Gastrocnemius medialis (tissue), 4 donors: Measurements from ENCODE around the gene PDE6H.

Experiments
- POLR2A ChIP-seq, 2 donors: fragments of 450-650 bp; IDR thresholded peaks; one replicate each; pipeline ENCODE4 v1.6.1; 2017; ENCODE audit warnings: antibody characterized with exemption in 2 of 2, mild to moderate bottlenecking in 2 of 2, moderate library complexity in 2 of 2
- TF ChIP-seq, protein P1 (sequence below), 5 experiments: fragments of 450-650 bp in 3 of 5; fragments of 200-600 bp in 2 of 5; sonication (generic) in 2 of 5; IDR thresholded peaks in 4 of 5; conservative IDR thresholded peaks in 1 of 5; 1 replicate in 4 of 5; 2 replicates in 1 of 5; pipeline ENCODE4 v1.5.1; 2016 to 2019; ENCODE audit warnings: antibody characterized with exemption in 5 of 5, mild to moderate bottlenecking in 3 of 5, moderate library complexity in 3 of 5

DNA sequence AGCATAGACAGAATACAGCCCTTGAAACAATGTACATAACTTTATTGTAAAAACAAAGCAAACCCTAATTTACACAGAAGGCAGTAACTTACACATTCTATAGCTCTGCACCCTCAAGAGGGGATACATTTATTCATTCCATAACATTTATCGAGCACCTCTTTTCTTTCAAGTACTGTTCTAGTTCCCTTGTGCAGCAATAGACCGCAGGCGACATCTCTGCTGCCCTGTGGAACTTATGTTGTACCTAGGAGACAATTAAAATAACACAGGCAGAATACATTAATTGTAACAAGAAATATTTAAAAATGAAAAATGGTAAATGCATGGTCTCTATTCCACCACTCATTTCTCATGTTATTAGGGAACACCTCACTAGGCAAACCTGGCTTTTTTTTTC, 10.0 kb upstream of the PDE6H start:
- TF ChIP-seq, protein P1, sequence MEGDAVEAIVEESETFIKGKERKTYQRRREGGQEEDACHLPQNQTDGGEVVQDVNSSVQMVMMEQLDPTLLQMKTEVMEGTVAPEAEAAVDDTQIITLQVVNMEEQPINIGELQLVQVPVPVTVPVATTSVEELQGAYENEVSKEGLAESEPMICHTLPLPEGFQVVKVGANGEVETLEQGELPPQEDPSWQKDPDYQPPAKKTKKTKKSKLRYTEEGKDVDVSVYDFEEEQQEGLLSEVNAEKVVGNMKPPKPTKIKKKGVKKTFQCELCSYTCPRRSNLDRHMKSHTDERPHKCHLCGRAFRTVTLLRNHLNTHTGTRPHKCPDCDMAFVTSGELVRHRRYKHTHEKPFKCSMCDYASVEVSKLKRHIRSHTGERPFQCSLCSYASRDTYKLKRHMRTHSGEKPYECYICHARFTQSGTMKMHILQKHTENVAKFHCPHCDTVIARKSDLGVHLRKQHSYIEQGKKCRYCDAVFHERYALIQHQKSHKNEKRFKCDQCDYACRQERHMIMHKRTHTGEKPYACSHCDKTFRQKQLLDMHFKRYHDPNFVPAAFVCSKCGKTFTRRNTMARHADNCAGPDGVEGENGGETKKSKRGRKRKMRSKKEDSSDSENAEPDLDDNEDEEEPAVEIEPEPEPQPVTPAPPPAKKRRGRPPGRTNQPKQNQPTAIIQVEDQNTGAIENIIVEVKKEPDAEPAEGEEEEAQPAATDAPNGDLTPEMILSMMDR (IDR thresholded peaks at IDR 0.05 in 4 of 5, conservative IDR thresholded peaks at IDR 0.05 in 1 of 5): no peak
- no peak for TF ChIP-seq POLR2A (IDR thresholded peaks at IDR 0.05)
